GM23338 (cell line): Measurements from ENCODE around the gene PIP5K1A. TPM values are rescaled to one million over a fixed set of nuclear protein-coding genes. Genes with fewer than 3 reads are reported as not detected.

Experiments used
- ATAC-seq: fragments of 200-7000 bp; cut with Tn5 transposase; 3 replicates; pipeline ENCODE4 v1.9.1; 2020
- DNase-seq: peaks from one replicate; pipeline ENCODE4 v3.0.0-alpha.2; 2015; ENCODE audit warnings: low spot score
- H2AFZ ChIP-seq: fragments of 200-600 bp; sonication (generic); 2 replicates; pipeline ENCODE4 v1.8.0; 2016; ENCODE audit warnings: antibody characterized with exemption, mild to moderate bottlenecking, moderate library complexity
- H3F3A ChIP-seq: fragments of 200-600 bp; sonication (generic); replicated peaks from 2 replicates; pipeline ENCODE4 v1.8.0; 2017; ENCODE audit warnings: antibody characterized with exemption, mixed run types, low read depth
- H3K27ac ChIP-seq: fragments of 200-600 bp; sonication (generic); 2 replicates; pipeline ENCODE4 v1.6.1; 2016; ENCODE audit warnings: low read depth
- H3K27me3 ChIP-seq: fragments of 200-600 bp; sonication (generic); 2 replicates; pipeline ENCODE4 v1.8.0; 2016; ENCODE audit warnings: mild to moderate bottlenecking, mixed run types, moderate library complexity; ENCODE audit not compliant: insufficient read depth
- H3K36me3 ChIP-seq: fragments of 200-600 bp; sonication (generic); 2 replicates; pipeline ENCODE4 v1.8.0; 2016; ENCODE audit warnings: mild to moderate bottlenecking; ENCODE audit not compliant: insufficient read depth
- H3K4me1 ChIP-seq: fragments of 200-600 bp; sonication (generic); 2 replicates; pipeline ENCODE4 v1.8.0; 2016; ENCODE audit warnings: mild to moderate bottlenecking, moderate library complexity; ENCODE audit not compliant: insufficient read depth
- H3K4me2 ChIP-seq: fragments of 200-600 bp; sonication (generic); 2 replicates; pipeline ENCODE4 v1.7.1; 2017; ENCODE audit warnings: mixed run types
- H3K4me3 ChIP-seq: fragments of 200-600 bp; sonication (generic); 2 replicates; pipeline ENCODE4 v1.6.1; 2016; ENCODE audit warnings: mixed run types
- H3K79me2 ChIP-seq: fragments of 200-600 bp; sonication (generic); replicated peaks from 2 replicates; pipeline ENCODE4 v1.8.0; 2017; ENCODE audit warnings: mild to moderate bottlenecking; ENCODE audit not compliant: insufficient read depth
- H3K9me2 ChIP-seq: fragments of 200-600 bp; sonication (generic); 2 replicates; pipeline ENCODE4 v1.8.0; 2017; ENCODE audit not compliant: insufficient read depth
- H4K20me1 ChIP-seq: fragments of 200-600 bp; sonication (generic); replicated peaks from 2 replicates; pipeline ENCODE4 v1.8.0; 2017; ENCODE audit warnings: mild to moderate bottlenecking; ENCODE audit not compliant: insufficient read depth
- H3K27ac Mint-ChIP-seq: 2 replicates; pipeline ENCODE4 v1.8.0; 2020; ENCODE audit warnings: inconsistent platforms, mild to moderate bottlenecking, moderate library complexity, mixed read lengths
- H3K27me3 Mint-ChIP-seq: 3 replicates; pipeline ENCODE4 v1.8.0; 2022; ENCODE audit warnings: low read depth, mild to moderate bottlenecking, moderate library complexity, mixed read lengths, inconsistent platforms; ENCODE audit not compliant: insufficient read depth, poor library complexity
- H3K36me3 Mint-ChIP-seq: 3 replicates; pipeline ENCODE4 v1.8.0; 2021; ENCODE audit warnings: low read depth, mild to moderate bottlenecking, inconsistent platforms, moderate library complexity, mixed read lengths
- H3K4me1 Mint-ChIP-seq: 3 replicates; pipeline ENCODE4 v1.8.0; 2020; ENCODE audit warnings: mild to moderate bottlenecking, inconsistent platforms, mixed read lengths
- H3K4me3 Mint-ChIP-seq: 3 replicates; pipeline ENCODE4 v1.8.0; 2021; ENCODE audit warnings: moderate library complexity, mild to moderate bottlenecking, inconsistent platforms, mixed read lengths
- H3K9me3 Mint-ChIP-seq: 3 replicates; pipeline ENCODE4 v1.8.0; 2020; ENCODE audit warnings: moderate library complexity, mild to moderate bottlenecking, inconsistent platforms, mixed read lengths
- CREB1 ChIP-seq: fragments of 250-450 bp; sonication (Bioruptor Pico); IDR thresholded peaks from 2 replicates; pipeline ENCODE4 v1.5.0; 2020; ENCODE audit warnings: low read depth, mild to moderate bottlenecking, moderate library complexity
- EZH2 ChIP-seq: fragments of 200-600 bp; sonication (generic); IDR thresholded peaks from one replicate; pipeline ENCODE4 v1.8.0; 2017; ENCODE audit warnings: antibody characterized with exemption, mild to moderate bottlenecking, low read depth; ENCODE audit not compliant: unreplicated experiment
- JUNB ChIP-seq: IDR thresholded peaks from one replicate; pipeline ENCODE4 v1.6.1; 2016; ENCODE audit warnings: antibody characterized with exemption; ENCODE audit not compliant: unreplicated experiment
- NANOG ChIP-seq: IDR thresholded peaks from 2 replicates; pipeline ENCODE4 v1.6.1; 2016; ENCODE audit warnings: antibody characterized with exemption, borderline replicate concordance
- ZNF114 ChIP-seq: fragments of 250-450 bp; sonication (Bioruptor Pico); IDR thresholded peaks from 2 replicates; pipeline ENCODE4 v1.5.0; 2020; ENCODE audit warnings: mild to moderate bottlenecking, moderate library complexity
- polyA plus RNA-seq: library from polyadenylated mRNA; unstranded; fragments of >200 nt; fragmentation: Nextera tagmentation; extraction: Ambion mirVana; gene quantifications from 2 replicates; pipeline ENCODE4 v1.2.1, GENCODE V29; 2016
- total RNA-seq: library from RNA; depleted of rRNA; stranded (reverse); fragments of >200 nt; shearing (Covaris generic); gene quantifications from 2 replicates; pipeline ENCODE4 v1.2.3, GENCODE V29; 2014
- TF ChIP-seq, protein P1 (sequence below): fragments of 250-450 bp; sonication (Bioruptor Pico); IDR thresholded peaks from 2 replicates; pipeline ENCODE4 v1.5.0; 2020; ENCODE audit warnings: mild to moderate bottlenecking, moderate library complexity
- TF ChIP-seq, protein P2 (sequence below), 2 experiments: fragments of 200-600 bp in 1 of 2; sonication (generic) in 1 of 2; conservative IDR thresholded peaks; 2 replicates each; pipeline versions ENCODE4 v1.5.1 to v1.6.1; 2016 to 2017; ENCODE audit warnings: antibody characterized with exemption in 2 of 2, low read depth in 2 of 2, mild to moderate bottlenecking in 2 of 2, moderate library complexity in 1 of 2
- TF ChIP-seq, protein P3 (sequence below): IDR thresholded peaks from 2 replicates; pipeline ENCODE4 v1.6.1; 2016; ENCODE audit warnings: antibody characterized with exemption

Gene PIP5K1A
- total and polyA plus RNA-seq, 2 experiments from 2014 or later = 23.2 to 63.3 TPM

DNA sequence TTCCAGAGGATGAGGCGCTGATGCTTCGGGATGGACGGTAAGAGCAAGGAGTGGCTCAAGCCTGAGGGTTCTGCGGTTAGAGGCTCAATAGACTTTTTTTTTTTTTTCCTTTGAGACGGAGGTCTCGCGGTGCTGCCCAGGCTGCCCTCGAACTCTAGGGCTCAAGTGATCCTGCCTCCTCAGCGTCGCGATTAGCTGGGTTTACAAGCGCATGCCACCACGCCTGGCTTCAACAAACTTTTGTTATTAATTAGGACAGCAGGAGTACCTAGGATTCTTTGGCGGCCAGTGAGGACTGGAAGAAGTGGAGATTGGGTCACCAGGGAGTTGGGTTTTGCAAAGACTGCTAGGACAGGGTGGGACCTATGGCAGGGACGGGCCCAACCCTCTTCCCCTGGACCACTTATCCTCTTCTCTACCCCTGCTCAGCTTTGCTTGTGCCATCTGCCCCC is 31.8 kb upstream of the PIP5K1A start:
- Histone ChIP-seq H4K20me1 (no peaks in the 10 kb centered on the region), H3F3A (0 out of 2 replicates have a peak, but pooled peaks cover 5% of the 10 kb centered on the region), H3K27me3 (no peaks in the 10 kb centered on the region), H2AFZ (peak overlapping the region; percentile 34; the same call in 1 of the 2 replicates), H3K4me2 (peak overlapping the region; percentile 87), H3K4me3 (peak overlapping the region; percentile 66), H3K79me2 (peaks cover 8% of the 10 kb centered on the region), H3K27ac (peak overlapping the region; percentile 0), H3K9me2 (no peaks in the 10 kb centered on the region), H3K36me3 (peaks cover 7% of the 10 kb centered on the region; the same call in 1 of the 2 replicates), H3K4me1 (peaks cover 12% of the 10 kb centered on the region)
- Mint-ChIP-seq H3K27me3 (peaks cover 9% of the 10 kb centered on the region), H3K27ac (peak overlapping the region; percentile 95; the same call in 1 of the 2 replicates), H3K36me3 (peaks cover 38% of the 10 kb centered on the region), H3K9me3 (peaks cover 3% of the 10 kb centered on the region; the same call in 1 of the 3 replicates), H3K4me1 (peaks cover 16% of the 10 kb centered on the region), H3K4me3 (peak overlapping the region; percentile 97)
- DNase-seq (peak; percentile 59), ATAC-seq (peak; percentile 8)
- no peak for TF ChIP-seq EZH2
- TF ChIP-seq, protein P1, sequence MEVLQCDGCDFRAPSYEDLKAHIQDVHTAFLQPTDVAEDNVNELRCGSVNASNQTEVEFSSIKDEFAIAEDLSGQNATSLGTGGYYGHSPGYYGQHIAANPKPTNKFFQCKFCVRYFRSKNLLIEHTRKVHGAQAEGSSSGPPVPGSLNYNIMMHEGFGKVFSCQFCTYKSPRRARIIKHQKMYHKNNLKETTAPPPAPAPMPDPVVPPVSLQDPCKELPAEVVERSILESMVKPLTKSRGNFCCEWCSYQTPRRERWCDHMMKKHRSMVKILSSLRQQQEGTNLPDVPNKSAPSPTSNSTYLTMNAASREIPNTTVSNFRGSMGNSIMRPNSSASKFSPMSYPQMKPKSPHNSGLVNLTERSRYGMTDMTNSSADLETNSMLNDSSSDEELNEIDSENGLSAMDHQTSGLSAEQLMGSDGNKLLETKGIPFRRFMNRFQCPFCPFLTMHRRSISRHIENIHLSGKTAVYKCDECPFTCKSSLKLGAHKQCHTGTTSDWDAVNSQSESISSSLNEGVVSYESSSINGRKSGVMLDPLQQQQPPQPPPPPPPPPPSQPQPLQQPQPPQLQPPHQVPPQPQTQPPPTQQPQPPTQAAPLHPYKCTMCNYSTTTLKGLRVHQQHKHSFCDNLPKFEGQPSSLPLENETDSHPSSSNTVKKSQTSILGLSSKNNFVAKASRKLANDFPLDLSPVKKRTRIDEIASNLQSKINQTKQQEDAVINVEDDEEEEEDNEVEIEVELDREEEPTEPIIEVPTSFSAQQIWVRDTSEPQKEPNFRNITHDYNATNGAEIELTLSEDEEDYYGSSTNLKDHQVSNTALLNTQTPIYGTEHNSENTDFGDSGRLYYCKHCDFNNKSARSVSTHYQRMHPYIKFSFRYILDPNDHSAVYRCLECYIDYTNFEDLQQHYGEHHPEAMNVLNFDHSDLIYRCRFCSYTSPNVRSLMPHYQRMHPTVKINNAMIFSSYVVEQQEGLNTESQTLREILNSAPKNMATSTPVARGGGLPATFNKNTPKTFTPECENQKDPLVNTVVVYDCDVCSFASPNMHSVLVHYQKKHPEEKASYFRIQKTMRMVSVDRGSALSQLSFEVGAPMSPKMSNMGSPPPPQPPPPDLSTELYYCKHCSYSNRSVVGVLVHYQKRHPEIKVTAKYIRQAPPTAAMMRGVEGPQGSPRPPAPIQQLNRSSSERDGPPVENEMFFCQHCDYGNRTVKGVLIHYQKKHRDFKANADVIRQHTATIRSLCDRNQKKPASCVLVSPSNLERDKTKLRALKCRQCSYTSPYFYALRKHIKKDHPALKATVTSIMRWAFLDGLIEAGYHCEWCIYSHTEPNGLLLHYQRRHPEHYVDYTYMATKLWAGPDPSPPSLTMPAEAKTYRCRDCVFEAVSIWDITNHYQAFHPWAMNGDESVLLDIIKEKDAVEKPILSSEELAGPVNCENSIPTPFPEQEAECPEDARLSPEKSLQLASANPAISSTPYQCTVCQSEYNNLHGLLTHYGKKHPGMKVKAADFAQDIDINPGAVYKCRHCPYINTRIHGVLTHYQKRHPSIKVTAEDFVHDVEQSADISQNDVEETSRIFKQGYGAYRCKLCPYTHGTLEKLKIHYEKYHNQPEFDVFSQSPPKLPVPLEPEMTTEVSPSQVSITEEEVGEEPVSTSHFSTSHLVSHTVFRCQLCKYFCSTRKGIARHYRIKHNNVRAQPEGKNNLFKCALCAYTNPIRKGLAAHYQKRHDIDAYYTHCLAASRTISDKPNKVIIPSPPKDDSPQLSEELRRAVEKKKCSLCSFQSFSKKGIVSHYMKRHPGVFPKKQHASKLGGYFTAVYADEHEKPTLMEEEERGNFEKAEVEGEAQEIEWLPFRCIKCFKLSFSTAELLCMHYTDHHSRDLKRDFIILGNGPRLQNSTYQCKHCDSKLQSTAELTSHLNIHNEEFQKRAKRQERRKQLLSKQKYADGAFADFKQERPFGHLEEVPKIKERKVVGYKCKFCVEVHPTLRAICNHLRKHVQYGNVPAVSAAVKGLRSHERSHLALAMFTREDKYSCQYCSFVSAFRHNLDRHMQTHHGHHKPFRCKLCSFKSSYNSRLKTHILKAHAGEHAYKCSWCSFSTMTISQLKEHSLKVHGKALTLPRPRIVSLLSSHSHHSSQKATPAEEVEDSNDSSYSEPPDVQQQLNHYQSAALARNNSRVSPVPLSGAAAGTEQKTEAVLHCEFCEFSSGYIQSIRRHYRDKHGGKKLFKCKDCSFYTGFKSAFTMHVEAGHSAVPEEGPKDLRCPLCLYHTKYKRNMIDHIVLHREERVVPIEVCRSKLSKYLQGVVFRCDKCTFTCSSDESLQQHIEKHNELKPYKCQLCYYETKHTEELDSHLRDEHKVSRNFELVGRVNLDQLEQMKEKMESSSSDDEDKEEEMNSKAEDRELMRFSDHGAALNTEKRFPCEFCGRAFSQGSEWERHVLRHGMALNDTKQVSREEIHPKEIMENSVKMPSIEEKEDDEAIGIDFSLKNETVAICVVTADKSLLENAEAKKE (CRISPR knock-in tag) = no peak
- TF ChIP-seq, protein P2, sequence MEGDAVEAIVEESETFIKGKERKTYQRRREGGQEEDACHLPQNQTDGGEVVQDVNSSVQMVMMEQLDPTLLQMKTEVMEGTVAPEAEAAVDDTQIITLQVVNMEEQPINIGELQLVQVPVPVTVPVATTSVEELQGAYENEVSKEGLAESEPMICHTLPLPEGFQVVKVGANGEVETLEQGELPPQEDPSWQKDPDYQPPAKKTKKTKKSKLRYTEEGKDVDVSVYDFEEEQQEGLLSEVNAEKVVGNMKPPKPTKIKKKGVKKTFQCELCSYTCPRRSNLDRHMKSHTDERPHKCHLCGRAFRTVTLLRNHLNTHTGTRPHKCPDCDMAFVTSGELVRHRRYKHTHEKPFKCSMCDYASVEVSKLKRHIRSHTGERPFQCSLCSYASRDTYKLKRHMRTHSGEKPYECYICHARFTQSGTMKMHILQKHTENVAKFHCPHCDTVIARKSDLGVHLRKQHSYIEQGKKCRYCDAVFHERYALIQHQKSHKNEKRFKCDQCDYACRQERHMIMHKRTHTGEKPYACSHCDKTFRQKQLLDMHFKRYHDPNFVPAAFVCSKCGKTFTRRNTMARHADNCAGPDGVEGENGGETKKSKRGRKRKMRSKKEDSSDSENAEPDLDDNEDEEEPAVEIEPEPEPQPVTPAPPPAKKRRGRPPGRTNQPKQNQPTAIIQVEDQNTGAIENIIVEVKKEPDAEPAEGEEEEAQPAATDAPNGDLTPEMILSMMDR (conservative IDR thresholded peaks at IDR 0.05; ENCODE audit: low read depth in 2 of 2) = no peak
- TF ChIP-seq, protein P3, sequence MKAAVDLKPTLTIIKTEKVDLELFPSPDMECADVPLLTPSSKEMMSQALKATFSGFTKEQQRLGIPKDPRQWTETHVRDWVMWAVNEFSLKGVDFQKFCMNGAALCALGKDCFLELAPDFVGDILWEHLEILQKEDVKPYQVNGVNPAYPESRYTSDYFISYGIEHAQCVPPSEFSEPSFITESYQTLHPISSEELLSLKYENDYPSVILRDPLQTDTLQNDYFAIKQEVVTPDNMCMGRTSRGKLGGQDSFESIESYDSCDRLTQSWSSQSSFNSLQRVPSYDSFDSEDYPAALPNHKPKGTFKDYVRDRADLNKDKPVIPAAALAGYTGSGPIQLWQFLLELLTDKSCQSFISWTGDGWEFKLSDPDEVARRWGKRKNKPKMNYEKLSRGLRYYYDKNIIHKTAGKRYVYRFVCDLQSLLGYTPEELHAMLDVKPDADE = no peak
- no peak for TF ChIP-seq ZNF114 (CRISPR knock-in tag)
- TF ChIP-seq JUNB = no peak
- TF ChIP-seq CREB1 (CRISPR knock-in tag) = no peak
- TF ChIP-seq NANOG = no peak
